ENCODE data around the gene ITCH. TPM values are rescaled to one million over a fixed set of nuclear protein-coding genes. Genes with fewer than 3 reads are reported as not detected.
"Not testable (repeated sequence)": the region's sequence is repeated elsewhere in the genome, so short reads cannot be mapped to it uniquely, and the experiment has no call there.

The ITCH gene
- total RNA-seq, 1 donor from 2014 or later = 66.3 TPM

DNA sequence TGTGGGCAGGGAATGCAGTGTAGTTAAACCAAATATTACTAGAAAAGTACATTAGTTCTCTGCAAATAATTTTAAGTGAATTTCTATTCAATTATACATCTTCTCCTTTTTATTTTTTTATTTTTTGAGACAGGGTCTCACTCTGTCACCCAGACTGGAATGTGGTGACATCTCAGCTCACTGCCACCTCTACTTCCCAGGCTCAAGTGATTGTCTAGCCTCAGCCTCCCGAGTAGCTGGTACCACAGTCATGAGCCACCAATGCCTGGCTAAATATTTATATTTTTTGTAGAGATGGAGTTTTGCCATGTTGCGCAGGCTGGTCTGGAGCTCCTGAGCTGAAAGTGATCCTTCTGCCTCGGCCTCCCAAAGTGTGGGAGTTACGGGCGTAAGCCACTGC lies 76.1 kb downstream of the ITCH start:
- Mint-ChIP-seq H3K27ac (no peak overlapping the region), H3K4me3 (no peak overlapping the region), H3K36me3 (ENCODE audit: low read depth) (peaks cover 61% of the 10 kb centered on the region), H3K9me3 (no peaks in the 10 kb centered on the region), H3K27me3 (no peaks in the 10 kb centered on the region), H3K4me1 (peaks cover 20% of the 10 kb centered on the region)
- intact Hi-C loops (cut with micrococcal nuclease) = no loop called here
- CTCF ChIA-PET = interaction anchor here (0.6 kb wide), 1 partner anchor 558 kb away, joined by 3 read pairs; no protein-coding TSS in a partner anchor
- TF ChIP-seq, protein P1, sequence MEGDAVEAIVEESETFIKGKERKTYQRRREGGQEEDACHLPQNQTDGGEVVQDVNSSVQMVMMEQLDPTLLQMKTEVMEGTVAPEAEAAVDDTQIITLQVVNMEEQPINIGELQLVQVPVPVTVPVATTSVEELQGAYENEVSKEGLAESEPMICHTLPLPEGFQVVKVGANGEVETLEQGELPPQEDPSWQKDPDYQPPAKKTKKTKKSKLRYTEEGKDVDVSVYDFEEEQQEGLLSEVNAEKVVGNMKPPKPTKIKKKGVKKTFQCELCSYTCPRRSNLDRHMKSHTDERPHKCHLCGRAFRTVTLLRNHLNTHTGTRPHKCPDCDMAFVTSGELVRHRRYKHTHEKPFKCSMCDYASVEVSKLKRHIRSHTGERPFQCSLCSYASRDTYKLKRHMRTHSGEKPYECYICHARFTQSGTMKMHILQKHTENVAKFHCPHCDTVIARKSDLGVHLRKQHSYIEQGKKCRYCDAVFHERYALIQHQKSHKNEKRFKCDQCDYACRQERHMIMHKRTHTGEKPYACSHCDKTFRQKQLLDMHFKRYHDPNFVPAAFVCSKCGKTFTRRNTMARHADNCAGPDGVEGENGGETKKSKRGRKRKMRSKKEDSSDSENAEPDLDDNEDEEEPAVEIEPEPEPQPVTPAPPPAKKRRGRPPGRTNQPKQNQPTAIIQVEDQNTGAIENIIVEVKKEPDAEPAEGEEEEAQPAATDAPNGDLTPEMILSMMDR (IDR thresholded peaks at IDR 0.05) = no peak
- POLR2A ChIA-PET = interaction anchor here (0.5 kb wide), 1 partner anchor 22 kb away, joined by 4 read pairs; no protein-coding TSS in a partner anchor
- DNase-seq (no peak), ATAC-seq (ENCODE audit: low read depth) (no peak)

GRCh38 chr20:34441423-34441822 lies 78.3 kb downstream of the ITCH start:
- ATAC-seq (ENCODE audit: low read depth); H3K4me1 Mint-ChIP-seq; intact Hi-C loops (cut with micrococcal nuclease); DNase-seq; H3K4me3 Mint-ChIP-seq; H3K27ac Mint-ChIP-seq; CTCF ChIA-PET; H3K9me3 Mint-ChIP-seq; H3K27me3 Mint-ChIP-seq: not testable (repeated sequence)
- peaks cover 75% of the 10 kb centered on the region for H3K36me3 Mint-ChIP-seq (ENCODE audit: low read depth)
- POLR2A ChIA-PET = interaction anchor here (0.6 kb wide), 1 partner anchor 67 kb away, joined by 3 read pairs; no protein-coding TSS in a partner anchor

- ATAC-seq (ENCODE audit: low read depth) (no peak), DNase-seq (no peak)
- POLR2A ChIA-PET = no interaction called here
- Mint-ChIP-seq H3K36me3 (ENCODE audit: low read depth) (peaks cover 80% of the 10 kb centered on the region), H3K4me1 (peaks cover 6% of the 10 kb centered on the region), H3K9me3 (no peaks in the 10 kb centered on the region), H3K4me3 (no peak overlapping the region), H3K27me3 (no peaks in the 10 kb centered on the region), H3K27ac (no peak overlapping the region)
- CTCF ChIA-PET = interaction anchor here (1.4 kb wide), 1 partner anchor 131 kb away, joined by 3 read pairs; no protein-coding TSS in a partner anchor
- TF ChIP-seq, protein P1 (IDR thresholded peaks at IDR 0.05) = no peak
- intact Hi-C loops (cut with micrococcal nuclease) = no loop called here
Measured at GRCh38 chr20:34443546-34443945, 80.5 kb downstream of the ITCH start.

DNA sequence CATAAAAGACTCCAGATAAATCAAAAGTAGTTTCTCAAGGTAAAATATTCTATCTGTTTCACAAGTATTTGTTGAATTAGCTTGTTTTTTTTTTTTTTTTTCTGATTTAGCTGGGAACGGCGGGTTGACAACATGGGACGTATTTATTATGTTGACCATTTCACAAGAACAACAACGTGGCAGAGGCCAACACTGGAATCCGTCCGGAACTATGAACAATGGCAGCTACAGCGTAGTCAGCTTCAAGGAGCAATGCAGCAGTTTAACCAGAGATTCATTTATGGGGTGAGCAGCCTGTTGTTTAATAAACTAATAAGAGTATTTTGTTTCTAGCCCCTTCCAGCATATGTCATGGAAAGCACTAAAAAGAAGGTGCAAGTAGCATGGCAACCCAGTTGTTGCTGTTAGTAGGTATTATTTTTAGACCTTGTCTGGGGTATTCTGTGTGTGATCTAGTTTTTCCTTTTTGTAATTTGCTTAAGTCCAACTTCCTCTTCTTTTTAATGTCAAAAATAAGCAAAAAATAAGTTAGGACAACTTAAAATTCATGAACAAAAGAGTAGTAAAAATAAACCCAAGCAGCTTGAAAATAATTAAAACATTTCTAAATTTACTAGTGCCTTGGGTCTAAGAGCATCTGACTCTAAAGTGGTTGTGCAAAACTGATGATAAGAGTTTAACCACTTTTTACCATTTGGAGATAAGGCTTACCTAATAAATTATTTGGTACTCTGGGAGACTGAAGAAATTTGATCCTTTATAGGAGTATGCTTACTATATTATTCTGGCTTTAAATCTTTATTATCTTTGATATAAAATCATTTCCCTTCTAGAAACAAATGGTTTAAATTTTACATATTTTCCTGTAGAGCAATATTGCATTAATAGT lies 82.3 kb downstream of the ITCH start:
- peaks cover 6% of the 10 kb centered on the region for H3K4me1 Mint-ChIP-seq
- H3K9me3 Mint-ChIP-seq = no peaks in the 10 kb centered on the region
- TF ChIP-seq, protein P1 (IDR thresholded peaks at IDR 0.05) = no peak
- H3K27me3 Mint-ChIP-seq = no peaks in the 10 kb centered on the region
- POLR2A ChIA-PET = no interaction called here
- H3K36me3 Mint-ChIP-seq (ENCODE audit: low read depth) = peaks cover 76% of the 10 kb centered on the region
- no peak for DNase-seq
- CTCF ChIA-PET = interaction anchor here (1.3 to 1.4 kb wide), 3 partner anchors 16 to 133 kb away, joined by 3 to 6 read pairs (median 3); no protein-coding TSS in a partner anchor
- intact Hi-C loops (cut with micrococcal nuclease) = no loop called here
- H3K4me3 Mint-ChIP-seq = no peak overlapping the region
- no peak overlapping the region for H3K27ac Mint-ChIP-seq
- no peak for ATAC-seq (ENCODE audit: low read depth)

- DNase-seq (no peak), ATAC-seq (ENCODE audit: low read depth) (no peak)
- TF ChIP-seq, protein P1 (IDR thresholded peaks at IDR 0.05) = no peak
- intact Hi-C loops (cut with micrococcal nuclease) = no loop called here
- CTCF ChIA-PET = no interaction called here
- H3K27ac Mint-ChIP-seq = no peak overlapping the region
- H3K9me3 Mint-ChIP-seq = no peaks in the 10 kb centered on the region
- POLR2A ChIA-PET = no interaction called here
- H3K27me3 Mint-ChIP-seq = no peaks in the 10 kb centered on the region
- peaks cover 86% of the 10 kb centered on the region for H3K36me3 Mint-ChIP-seq (ENCODE audit: low read depth)
- H3K4me1 Mint-ChIP-seq = peaks cover 6% of the 10 kb centered on the region
- H3K4me3 Mint-ChIP-seq = no peak overlapping the region
Measured at GRCh38 chr20:34448517-34448916, 85.4 kb downstream of the ITCH start.
